OCI-LY1 (cell line): ENCODE measurements around the gene MCF2L2.

ENCODE experiments used
- H2AFZ ChIP-seq: fragments of 200-600 bp; sonication (generic), shearing (Covaris generic); 2 replicates; pipeline ENCODE4 v1.6.0; 2014; ENCODE audit warnings: antibody characterized with exemption, mild to moderate bottlenecking, low read length
- H3F3A ChIP-seq: fragments of 200-600 bp; sonication (generic), shearing (Covaris generic); 2 replicates; pipeline ENCODE4 v1.6.0; 2014; ENCODE audit warnings: mild to moderate bottlenecking, antibody characterized with exemption, low read length, moderate library complexity; ENCODE audit not compliant: insufficient read depth
- H3K27ac ChIP-seq: fragments of 200-600 bp; sonication (generic); 2 replicates; pipeline ENCODE4 v1.5.1; 2014; ENCODE audit warnings: low read length, mixed run types, mild to moderate bottlenecking, low read depth; ENCODE audit not compliant: poor library complexity, severe bottlenecking
- H3K27me3 ChIP-seq: fragments of 200-600 bp; sonication (generic); 2 replicates; pipeline ENCODE4 v1.6.0; 2014; ENCODE audit warnings: antibody characterized with exemption, mild to moderate bottlenecking, low read length, moderate library complexity; ENCODE audit not compliant: insufficient read depth
- H3K36me3 ChIP-seq: fragments of 200-600 bp; sonication (generic); 2 replicates; pipeline ENCODE4 v1.6.1; 2014; ENCODE audit warnings: mild to moderate bottlenecking, antibody characterized with exemption, low read length, moderate library complexity, mixed read lengths; ENCODE audit not compliant: insufficient read depth
- H3K4me1 ChIP-seq: fragments of 200-600 bp; sonication (generic); 2 replicates; pipeline ENCODE4 v1.5.1; 2014; ENCODE audit warnings: mild to moderate bottlenecking, low read length, moderate library complexity; ENCODE audit not compliant: insufficient read depth, severe bottlenecking
- H3K4me2 ChIP-seq: fragments of 200-600 bp; sonication (generic), shearing (Covaris generic); 2 replicates; pipeline ENCODE4 v1.6.1; 2014; ENCODE audit warnings: low read length
- H3K4me3 ChIP-seq: fragments of 200-600 bp; sonication (generic); 2 replicates; pipeline ENCODE4 v1.5.1; 2014; ENCODE audit warnings: low read length, low read depth, mild to moderate bottlenecking, mixed read lengths; ENCODE audit not compliant: poor library complexity, severe bottlenecking
- H3K79me2 ChIP-seq: fragments of 200-600 bp; shearing (Covaris generic); 2 replicates; pipeline ENCODE4 v1.6.1; 2016; ENCODE audit warnings: mixed run types, low read length, mixed read lengths; ENCODE audit not compliant: insufficient read depth
- H3K9ac ChIP-seq: fragments of 200-600 bp; sonication (generic), shearing (Covaris generic); 2 replicates; pipeline ENCODE4 v1.6.1; 2014; ENCODE audit warnings: mild to moderate bottlenecking, low read length, mixed read lengths
- H3K9me2 ChIP-seq: fragments of 200-600 bp; sonication (generic), shearing (Covaris generic); 2 replicates; pipeline ENCODE4 v1.6.1; 2014; ENCODE audit warnings: low read depth, mild to moderate bottlenecking, low read length, mixed read lengths
- H3K9me3 ChIP-seq: fragments of 200-600 bp; shearing (Covaris generic); 2 replicates; pipeline ENCODE4 v1.6.1; 2014; ENCODE audit warnings: low read length, mixed read lengths
- H4K20me1 ChIP-seq: fragments of 200-600 bp; sonication (generic), shearing (Covaris generic); 2 replicates; pipeline ENCODE4 v1.6.0; 2016; ENCODE audit warnings: mild to moderate bottlenecking, low read length; ENCODE audit not compliant: insufficient read depth
- EZH2 ChIP-seq: fragments of 200-600 bp; sonication (generic), shearing (Covaris generic); IDR thresholded peaks from 2 replicates; pipeline ENCODE4 v1.8.0; 2017; ENCODE audit warnings: borderline replicate concordance, mixed run types, mild to moderate bottlenecking, antibody characterized with exemption, low read length, moderate library complexity, mixed read lengths
- TF ChIP-seq, protein P1 (sequence below): fragments of 200-600 bp; sonication (generic), shearing (Covaris generic); IDR thresholded peaks from 2 replicates; pipeline ENCODE4 v1.5.1; 2017; ENCODE audit warnings: mild to moderate bottlenecking, antibody characterized with exemption, low read length, moderate library complexity, mixed read lengths

The MCF2L2 gene

DNA sequence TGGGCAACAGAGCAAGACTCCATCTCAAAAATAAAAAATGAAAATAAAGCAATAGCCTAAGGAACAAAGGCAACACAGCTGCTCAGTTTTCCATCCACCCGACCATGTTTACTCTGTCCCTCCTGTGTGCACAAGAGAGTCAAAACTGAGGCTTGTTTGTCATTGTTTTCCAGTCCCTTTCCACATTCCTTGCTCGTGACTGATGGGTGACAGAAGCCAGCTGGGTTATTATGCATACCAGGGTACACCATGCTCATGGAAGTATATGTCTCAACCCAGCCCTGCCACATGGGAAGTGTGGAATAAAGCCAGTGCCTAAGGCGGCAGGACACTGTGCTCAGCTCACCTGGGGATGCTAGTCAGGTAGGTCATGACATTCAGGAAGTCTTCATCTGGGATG, 49.5 kb downstream of the MCF2L2 start:
- Histone ChIP-seq H3K4me2 (no peak overlapping the region), H3K9ac (no peak overlapping the region), H3K4me3 (no peak overlapping the region), H4K20me1 (no peaks in the 10 kb centered on the region), H3K27ac (no peak overlapping the region), H3K79me2 (no peaks in the 10 kb centered on the region), H3K9me2 (no peaks in the 10 kb centered on the region), H3K4me1 (no peaks in the 10 kb centered on the region), H3K27me3 (no peaks in the 10 kb centered on the region), H3K9me3 (no peaks in the 10 kb centered on the region), H3K36me3 (no peaks in the 10 kb centered on the region), H2AFZ (no peak overlapping the region), H3F3A (no peaks in the 10 kb centered on the region)
- no peak for TF ChIP-seq EZH2
- TF ChIP-seq, protein P1, sequence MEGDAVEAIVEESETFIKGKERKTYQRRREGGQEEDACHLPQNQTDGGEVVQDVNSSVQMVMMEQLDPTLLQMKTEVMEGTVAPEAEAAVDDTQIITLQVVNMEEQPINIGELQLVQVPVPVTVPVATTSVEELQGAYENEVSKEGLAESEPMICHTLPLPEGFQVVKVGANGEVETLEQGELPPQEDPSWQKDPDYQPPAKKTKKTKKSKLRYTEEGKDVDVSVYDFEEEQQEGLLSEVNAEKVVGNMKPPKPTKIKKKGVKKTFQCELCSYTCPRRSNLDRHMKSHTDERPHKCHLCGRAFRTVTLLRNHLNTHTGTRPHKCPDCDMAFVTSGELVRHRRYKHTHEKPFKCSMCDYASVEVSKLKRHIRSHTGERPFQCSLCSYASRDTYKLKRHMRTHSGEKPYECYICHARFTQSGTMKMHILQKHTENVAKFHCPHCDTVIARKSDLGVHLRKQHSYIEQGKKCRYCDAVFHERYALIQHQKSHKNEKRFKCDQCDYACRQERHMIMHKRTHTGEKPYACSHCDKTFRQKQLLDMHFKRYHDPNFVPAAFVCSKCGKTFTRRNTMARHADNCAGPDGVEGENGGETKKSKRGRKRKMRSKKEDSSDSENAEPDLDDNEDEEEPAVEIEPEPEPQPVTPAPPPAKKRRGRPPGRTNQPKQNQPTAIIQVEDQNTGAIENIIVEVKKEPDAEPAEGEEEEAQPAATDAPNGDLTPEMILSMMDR, result no peak

DNA sequence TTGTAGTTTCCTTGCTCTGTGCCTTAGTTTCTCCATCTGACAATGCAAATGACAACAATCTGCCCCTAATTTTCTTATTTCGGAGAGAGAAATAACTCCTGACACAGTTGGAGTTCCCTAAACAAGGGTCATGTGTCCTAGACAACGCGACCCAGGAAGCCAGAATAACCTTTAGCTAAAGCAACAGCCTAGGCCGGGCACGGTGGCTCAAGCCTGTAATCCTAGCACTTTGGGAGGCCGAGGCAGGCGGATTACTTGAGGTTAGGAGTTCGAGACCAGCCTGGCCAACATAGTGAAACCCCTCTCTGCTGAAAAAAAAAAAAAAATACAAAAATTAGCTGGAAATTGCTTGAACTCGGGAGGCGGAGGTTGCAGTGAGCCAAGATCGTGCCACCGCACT, 49.9 kb downstream of the MCF2L2 start:
- no peaks in the 10 kb centered on the region for H3K4me1 ChIP-seq
- no peak overlapping the region for H2AFZ ChIP-seq
- H3F3A ChIP-seq, result no peaks in the 10 kb centered on the region
- H3K9me2 ChIP-seq, result no peaks in the 10 kb centered on the region
- H3K4me2 ChIP-seq, result no peak overlapping the region
- H3K27ac ChIP-seq, result no peak overlapping the region
- no peaks in the 10 kb centered on the region for H3K9me3 ChIP-seq
- no peaks in the 10 kb centered on the region for H3K36me3 ChIP-seq
- H4K20me1 ChIP-seq, result no peaks in the 10 kb centered on the region
- TF ChIP-seq, protein P1, result no peak
- no peak for TF ChIP-seq EZH2
- H3K4me3 ChIP-seq, result no peak overlapping the region
- no peaks in the 10 kb centered on the region for H3K79me2 ChIP-seq
- H3K27me3 ChIP-seq, result no peaks in the 10 kb centered on the region
- no peak overlapping the region for H3K9ac ChIP-seq

DNA sequence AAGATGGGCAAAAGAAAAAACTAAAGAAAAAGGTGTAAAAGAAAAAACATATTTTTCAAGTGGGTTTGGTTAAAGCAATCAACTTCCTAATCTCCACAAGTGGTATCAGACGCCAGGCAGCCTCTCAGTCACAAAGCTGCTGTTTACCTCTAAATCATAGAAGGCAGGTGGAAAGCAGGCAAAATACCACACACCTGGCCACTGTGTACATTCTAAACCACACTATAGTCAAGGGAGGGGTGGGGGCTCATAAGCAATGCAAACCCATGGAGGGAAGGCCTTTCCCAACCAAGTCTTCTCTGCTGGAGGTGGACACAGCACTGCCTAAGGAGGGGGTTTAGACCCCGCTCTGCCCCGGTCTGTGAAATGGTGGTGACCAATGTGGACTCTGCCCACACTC, 50.4 kb downstream of the MCF2L2 start:
- H4K20me1 ChIP-seq, result no peaks in the 10 kb centered on the region
- no peak overlapping the region for H3K9ac ChIP-seq
- H3K36me3 ChIP-seq, result no peaks in the 10 kb centered on the region
- H2AFZ ChIP-seq, result no peak overlapping the region
- H3K4me2 ChIP-seq, result no peak overlapping the region
- TF ChIP-seq EZH2, result no peak
- H3K9me2 ChIP-seq, result no peaks in the 10 kb centered on the region
- H3K4me1 ChIP-seq, result no peaks in the 10 kb centered on the region
- H3K9me3 ChIP-seq, result no peaks in the 10 kb centered on the region
- H3K4me3 ChIP-seq, result no peak overlapping the region
- H3K79me2 ChIP-seq, result no peaks in the 10 kb centered on the region
- H3K27ac ChIP-seq, result no peak overlapping the region
- H3F3A ChIP-seq, result no peaks in the 10 kb centered on the region
- H3K27me3 ChIP-seq, result no peaks in the 10 kb centered on the region

DNA sequence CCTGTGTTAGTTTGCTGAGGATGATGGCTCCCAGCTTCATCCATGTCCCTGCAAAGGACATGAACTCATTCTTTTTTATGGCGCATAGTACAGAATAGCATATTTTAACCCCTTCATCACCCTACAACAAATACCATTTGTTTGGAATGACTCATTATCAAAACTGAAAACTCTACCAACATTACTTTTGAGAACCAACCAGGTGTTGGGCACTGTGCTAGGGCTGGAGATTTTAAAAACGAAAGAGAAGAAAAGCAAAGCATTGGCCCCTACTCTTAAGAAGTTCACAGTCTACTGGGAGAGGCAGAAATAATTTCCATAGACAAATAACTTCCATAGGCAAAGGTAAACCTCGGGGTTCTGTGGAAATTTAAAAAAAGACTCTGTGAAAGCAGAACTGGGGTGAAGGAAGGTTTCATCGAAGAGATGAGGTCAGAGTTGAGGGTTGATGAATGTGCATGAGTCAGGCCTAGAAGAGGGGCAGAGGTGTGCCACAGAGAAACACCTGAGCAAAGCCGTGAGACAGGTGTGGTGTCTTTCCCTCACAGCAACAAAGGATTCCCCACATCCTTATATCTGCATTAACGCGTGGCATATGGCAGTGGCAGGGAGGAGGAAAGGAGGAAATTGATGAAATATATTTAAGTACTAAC, 51.0 kb downstream of the MCF2L2 start:
- Histone ChIP-seq H3K9me3 (no peaks in the 10 kb centered on the region), H3K79me2 (no peaks in the 10 kb centered on the region), H4K20me1 (no peaks in the 10 kb centered on the region), H3K4me2 (no peak overlapping the region), H3K4me3 (no peak overlapping the region), H2AFZ (no peak overlapping the region), H3K4me1 (no peaks in the 10 kb centered on the region), H3K9ac (no peak overlapping the region), H3F3A (no peaks in the 10 kb centered on the region), H3K36me3 (no peaks in the 10 kb centered on the region), H3K27me3 (no peaks in the 10 kb centered on the region), H3K27ac (no peak overlapping the region), H3K9me2 (no peaks in the 10 kb centered on the region)
- TF ChIP-seq, protein P1, result no peak
- TF ChIP-seq EZH2, result no peak
